ENCODE measurements around the gene ENTHD1.
A peak's percentile ranks its signal among the peaks of the same experiment; 100 is the strongest.

ENTHD1 gene

GRCh38 chr22:39893526-39893925 is at the start of gene ENTHD1:
Gene ENTHD1 (minus strand): TSS chr22:39893760. CDS start chr22:39887748, 6,012 bp downstream.
- DNase-seq (ENCODE audit: low spot score) = no peak

GRCh38 chr22:39943337-39943736 is 49.8 kb upstream of the ENTHD1 start:
- no peak for DNase-seq (ENCODE audit: low spot score)

GRCh38 chr22:39942439-39943230 is 49.1 kb upstream of the ENTHD1 start:
- DNase-seq (ENCODE audit: low spot score) = no peak

GRCh38 chr22:39941601-39942000 is 48.0 kb upstream of the ENTHD1 start:
- DNase-seq (ENCODE audit: low spot score) = no peak

GRCh38 chr22:39940757-39941305 is 47.3 kb upstream of the ENTHD1 start:
- no peak for DNase-seq (ENCODE audit: low spot score)

- no peak for DNase-seq (ENCODE audit: low spot score)
Measured at GRCh38 chr22:39939830-39940229, 46.3 kb upstream of the ENTHD1 start.

- no peak for DNase-seq (ENCODE audit: low spot score)
Measured at GRCh38 chr22:39938509-39939111, 45.0 kb upstream of the ENTHD1 start.

GRCh38 chr22:39937906-39938305 is 44.3 kb upstream of the ENTHD1 start:
- DNase-seq (ENCODE audit: low spot score) = no peak

- DNase-seq (ENCODE audit: low spot score) = no peak
Measured at GRCh38 chr22:39936523-39937145, 43.1 kb upstream of the ENTHD1 start.

- DNase-seq (ENCODE audit: low spot score) = no peak
Measured at GRCh38 chr22:39935612-39936011, 42.1 kb upstream of the ENTHD1 start.

GRCh38 chr22:39935116-39935515 is 41.6 kb upstream of the ENTHD1 start:
- DNase-seq (ENCODE audit: low spot score) = no peak

- no peak for DNase-seq (ENCODE audit: low spot score)
Measured at GRCh38 chr22:39933741-39934140, 40.2 kb upstream of the ENTHD1 start.

GRCh38 chr22:39932918-39933649 is 39.5 kb upstream of the ENTHD1 start:
- DNase-seq (ENCODE audit: low spot score) = peak; percentile 62

- DNase-seq (ENCODE audit: low spot score) = no peak
Measured at GRCh38 chr22:39932166-39932565, 38.6 kb upstream of the ENTHD1 start.

- DNase-seq (ENCODE audit: low spot score) = no peak
Measured at GRCh38 chr22:39931251-39931650, 37.7 kb upstream of the ENTHD1 start.

GRCh38 chr22:39928536-39929520 is 35.3 kb upstream of the ENTHD1 start:
- DNase-seq (ENCODE audit: low spot score) = no peak

GRCh38 chr22:39927544-39927943 is 34.0 kb upstream of the ENTHD1 start:
- no peak for DNase-seq (ENCODE audit: low spot score)

GRCh38 chr22:39926753-39927152 is 33.2 kb upstream of the ENTHD1 start:
- no peak for DNase-seq (ENCODE audit: low spot score)

- no peak for DNase-seq (ENCODE audit: low spot score)
Measured at GRCh38 chr22:39925909-39926679, 32.5 kb upstream of the ENTHD1 start.

GRCh38 chr22:39925273-39925672 is 31.7 kb upstream of the ENTHD1 start:
- no peak for DNase-seq (ENCODE audit: low spot score)

Data from ecto neural progenitor cell (in vitro differentiated cells).